Right hindlimb (tissue), 1 donor: ENCODE results near the gene SELENOM.
"Not testable (repeated sequence)": the region's sequence is repeated elsewhere in the genome, so short reads cannot be mapped to it uniquely, and the experiment has no call there.

ENCODE experiments used
- DNase-seq: peaks from one replicate; pipeline ENCODE4 v3.0.0-alpha.2; 2018

The SELENOM gene

GRCh38 chr22:31103899-31104694 lies 3.3 kb downstream of the SELENOM start:
- peak; percentile 48 for DNase-seq

GRCh38 chr22:31103111-31103510 lies 4.3 kb downstream of the SELENOM start:
- DNase-seq, result no peak

GRCh38 chr22:31102441-31103081 lies 4.8 kb downstream of the SELENOM start:
- peak; percentile 39 for DNase-seq

- peak; percentile 15 for DNase-seq
These were observed 6.4 kb downstream of the SELENOM start for GRCh38 chr22:31100762-31101525.

GRCh38 chr22:31099841-31100761 lies 7.3 kb downstream of the SELENOM start:
- peak; percentile 27 for DNase-seq

- DNase-seq, result peak; percentile 7
These were observed 8.0 kb downstream of the SELENOM start for GRCh38 chr22:31099386-31099785.

GRCh38 chr22:31098632-31099110 lies 8.7 kb downstream of the SELENOM start:
- peak; percentile 48 for DNase-seq

GRCh38 chr22:31097941-31098631 lies 9.3 kb downstream of the SELENOM start:
- DNase-seq, result peak; percentile 8

GRCh38 chr22:31097539-31097938 lies 9.8 kb downstream of the SELENOM start:
- not testable (repeated sequence) for DNase-seq

GRCh38 chr22:31096657-31097279 lies 10.6 kb downstream of the SELENOM start:
- peak; percentile 27 for DNase-seq

GRCh38 chr22:31095637-31096249 lies 11.6 kb downstream of the SELENOM start:
- no peak for DNase-seq

- no peak for DNase-seq
These were observed 12.6 kb downstream of the SELENOM start for GRCh38 chr22:31094741-31095140.

GRCh38 chr22:31094021-31094551 lies 13.3 kb downstream of the SELENOM start:
- DNase-seq, result peak; percentile 66

GRCh38 chr22:31093086-31093850 lies 14.1 kb downstream of the SELENOM start:
- DNase-seq, result peak; percentile 78

GRCh38 chr22:31092161-31092560 lies 15.2 kb downstream of the SELENOM start:
- DNase-seq, result peak; percentile 9

GRCh38 chr22:31091106-31091975 lies 16.0 kb downstream of the SELENOM start:
- DNase-seq, result peak; percentile 31

GRCh38 chr22:31090217-31091085 lies 16.9 kb downstream of the SELENOM start:
- DNase-seq, result peak; percentile 18
